ENCODE data around the gene METTL1. TPM values are rescaled to one million over a fixed set of nuclear protein-coding genes. Genes with fewer than 3 reads are reported as not detected.

Gene METTL1
- total and polyA plus RNA-seq, 2 donors (not counting 1 experiment from before 2014, with no cell fraction given) = 9.1 to 9.2 TPM

GRCh38 chr12:57782243-57782607, 10.3 kb upstream of the METTL1 start:
- WGBS (ENCODE audit: insufficient coverage) = 0% methylated on average over 1 of the region's 4 CpGs

GRCh38 chr12:57781801-57782200, 9.9 kb upstream of the METTL1 start:
- Histone ChIP-seq H3K9ac (ENCODE audit: low read length) (no peak overlapping the region), H3K9me3 (ENCODE audit: control extremely low read depth in 1 of 3, control insufficient read depth in 2 of 3, insufficient read depth in 1 of 3, low read length in 2 of 3) (no peaks in the 10 kb centered on the region), H2AFZ (ENCODE audit: insufficient read depth, low read depth, low read length, poor library complexity, severe bottlenecking) (peak overlapping the region; percentile 91), H3K4me3 (ENCODE audit: control extremely low read depth in 1 of 5, extremely low read depth in 1 of 5, insufficient read depth in 1 of 5, low read depth in 2 of 5, low read length in 4 of 5) (no peak overlapping the region), H3K36me3 (replicated peaks in 1 of 2; ENCODE audit: control extremely low read depth in 1 of 2, control insufficient read depth in 1 of 2, extremely low read depth in 1 of 2, insufficient read depth in 2 of 2, low read length in 1 of 2) (peaks cover 5 to 18% of the 10 kb centered on the region in 2 experiments), H3K79me2 (ENCODE audit: control insufficient read depth, insufficient read depth, low read length) (peaks cover 25% of the 10 kb centered on the region), H3K4me2 (replicated peaks; ENCODE audit: low read depth, low read length, poor library complexity, severe bottlenecking) (no peak overlapping the region), H3K4me1 (ENCODE audit: control insufficient read depth in 2 of 2, insufficient read depth in 2 of 2, low read length in 2 of 2) (peaks cover 9 to 17% of the 10 kb centered on the region in 2 donors), H3K27ac (ENCODE audit: low read length in 2 of 2) (no peak overlapping the region), H4K20me1 (ENCODE audit: control insufficient read depth, insufficient read depth, low read length, poor library complexity, severe bottlenecking) (no peaks in the 10 kb centered on the region), H3K27me3 (replicated peaks in 1 of 4; ENCODE audit: control extremely low read depth in 1 of 4, control insufficient read depth in 3 of 4, insufficient read depth in 4 of 4, low read length in 3 of 4) (no peaks in the 10 kb centered on the region)
- 82% methylated on average over 2 of the region's 2 CpGs for WGBS (ENCODE audit: insufficient coverage)
- TF ChIP-seq, protein P1, sequence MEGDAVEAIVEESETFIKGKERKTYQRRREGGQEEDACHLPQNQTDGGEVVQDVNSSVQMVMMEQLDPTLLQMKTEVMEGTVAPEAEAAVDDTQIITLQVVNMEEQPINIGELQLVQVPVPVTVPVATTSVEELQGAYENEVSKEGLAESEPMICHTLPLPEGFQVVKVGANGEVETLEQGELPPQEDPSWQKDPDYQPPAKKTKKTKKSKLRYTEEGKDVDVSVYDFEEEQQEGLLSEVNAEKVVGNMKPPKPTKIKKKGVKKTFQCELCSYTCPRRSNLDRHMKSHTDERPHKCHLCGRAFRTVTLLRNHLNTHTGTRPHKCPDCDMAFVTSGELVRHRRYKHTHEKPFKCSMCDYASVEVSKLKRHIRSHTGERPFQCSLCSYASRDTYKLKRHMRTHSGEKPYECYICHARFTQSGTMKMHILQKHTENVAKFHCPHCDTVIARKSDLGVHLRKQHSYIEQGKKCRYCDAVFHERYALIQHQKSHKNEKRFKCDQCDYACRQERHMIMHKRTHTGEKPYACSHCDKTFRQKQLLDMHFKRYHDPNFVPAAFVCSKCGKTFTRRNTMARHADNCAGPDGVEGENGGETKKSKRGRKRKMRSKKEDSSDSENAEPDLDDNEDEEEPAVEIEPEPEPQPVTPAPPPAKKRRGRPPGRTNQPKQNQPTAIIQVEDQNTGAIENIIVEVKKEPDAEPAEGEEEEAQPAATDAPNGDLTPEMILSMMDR (IDR thresholded peaks at IDR 0.05) = no peak
- TF ChIP-seq EZH2 (IDR thresholded peaks at IDR 0.05; ENCODE audit: borderline replicate concordance, insufficient read depth, low read depth, low read length, poor library complexity, severe bottlenecking) = no peak
- intact Hi-C loops (cut with micrococcal nuclease) = loop anchor here (1.0 to 5.0 kb wide), 5 partner anchors 10 to 124 kb away; partner anchors contain the start of genes EEF1AKMT3 and METTL1
- Mint-ChIP-seq H3K9me3 (ENCODE audit: insufficient read depth) (no peaks in the 10 kb centered on the region), H3K27ac (no peak overlapping the region), H3K4me1 (peaks cover 18% of the 10 kb centered on the region), H3K4me3 (no peak overlapping the region), H3K27me3 (no peaks in the 10 kb centered on the region)
- POLR2A ChIA-PET = interaction anchor here (0.7 kb wide), 1 partner anchor 114 kb away, joined by 4 read pairs; no protein-coding TSS in a partner anchor
- CTCF ChIA-PET = interaction anchor here (0.7 to 6.9 kb wide), 8 partner anchors 14 to 123 kb away, joined by 3 to 59 read pairs (median 6); partner anchors contain the start of genes CYP27B1 and MARCHF9
- no peak for DNase-seq
- ATAC-seq (ENCODE audit: low read depth) = no peak

More at GRCh38 chr12:57782243-57782607, 10.3 kb upstream of the METTL1 start:
- no peaks in the 10 kb centered on the region for H3K27me3 Mint-ChIP-seq
- peaks cover 25% of the 10 kb centered on the region for H3K79me2 ChIP-seq (ENCODE audit: control insufficient read depth, insufficient read depth, low read length)
- H3K4me3 ChIP-seq (ENCODE audit: control extremely low read depth in 1 of 5, extremely low read depth in 1 of 5, insufficient read depth in 1 of 5, low read depth in 2 of 5, low read length in 4 of 5) = peak overlapping the region in 2 of 5 experiments; percentile 99 to 100
- no peak for ATAC-seq (ENCODE audit: low read depth)
- H2AFZ ChIP-seq (ENCODE audit: insufficient read depth, low read depth, low read length, poor library complexity, severe bottlenecking) = peak overlapping the region; percentile 91
- H3K27me3 ChIP-seq (replicated peaks in 1 of 4; ENCODE audit: control extremely low read depth in 1 of 4, control insufficient read depth in 3 of 4, insufficient read depth in 4 of 4, low read length in 3 of 4) = no peaks in the 10 kb centered on the region
- no peak overlapping the region for H3K27ac ChIP-seq (ENCODE audit: low read length in 2 of 2)
- H3K4me3 Mint-ChIP-seq = peak overlapping the region; percentile 100
- H4K20me1 ChIP-seq (ENCODE audit: control insufficient read depth, insufficient read depth, low read length, poor library complexity, severe bottlenecking) = no peaks in the 10 kb centered on the region
- ChIA-PET CTCF (interaction anchor here (1.0 to 6.9 kb wide), 10 partner anchors 15 to 122 kb away, joined by 3 to 59 read pairs (median 6); partner anchors contain the start of genes CYP27B1 and MARCHF9), POLR2A (interaction anchor here (0.8 kb wide), 1 partner anchor 37 kb away, joined by 3 read pairs; no protein-coding TSS in a partner anchor)
- peak overlapping the region; percentile 94 for H3K9ac ChIP-seq (ENCODE audit: low read length)
- H3K4me2 ChIP-seq (replicated peaks; ENCODE audit: low read depth, low read length, poor library complexity, severe bottlenecking) = peak overlapping the region; percentile 98
- peaks cover 8 to 22% of the 10 kb centered on the region in 2 experiments for H3K36me3 ChIP-seq (replicated peaks in 1 of 2; ENCODE audit: control extremely low read depth in 1 of 2, control insufficient read depth in 1 of 2, extremely low read depth in 1 of 2, insufficient read depth in 2 of 2, low read length in 1 of 2)
- no peak for DNase-seq
- H3K9me3 Mint-ChIP-seq (ENCODE audit: insufficient read depth) = no peaks in the 10 kb centered on the region
- peaks cover 18% of the 10 kb centered on the region for H3K4me1 Mint-ChIP-seq
- no peaks in the 10 kb centered on the region for H3K9me3 ChIP-seq (ENCODE audit: control extremely low read depth in 1 of 3, control insufficient read depth in 2 of 3, insufficient read depth in 1 of 3, low read length in 2 of 3)
- TF ChIP-seq, protein P1 (IDR thresholded peaks at IDR 0.05) = no peak
- TF ChIP-seq EZH2 (IDR thresholded peaks at IDR 0.05; ENCODE audit: borderline replicate concordance, insufficient read depth, low read depth, low read length, poor library complexity, severe bottlenecking) = no peak
- H3K27ac Mint-ChIP-seq = peak overlapping the region; percentile 96
- H3K4me1 ChIP-seq (ENCODE audit: control insufficient read depth in 2 of 2, insufficient read depth in 2 of 2, low read length in 2 of 2) = peaks cover 9 to 17% of the 10 kb centered on the region in 2 donors
- intact Hi-C loops (cut with micrococcal nuclease) = loop anchor here (1.0 to 5.0 kb wide), 5 partner anchors 10 to 123 kb away; partner anchors contain the start of genes EEF1AKMT3 and METTL1
